ENCODE data around the gene NRXN3. TPM values are rescaled to one million over a fixed set of nuclear protein-coding genes. Genes with fewer than 3 reads are reported as not detected.

The NRXN3 gene
- total and polyA plus RNA-seq, 2 donors (not counting 1 experiment from before 2014, with no cell fraction given), result not detected

DNA sequence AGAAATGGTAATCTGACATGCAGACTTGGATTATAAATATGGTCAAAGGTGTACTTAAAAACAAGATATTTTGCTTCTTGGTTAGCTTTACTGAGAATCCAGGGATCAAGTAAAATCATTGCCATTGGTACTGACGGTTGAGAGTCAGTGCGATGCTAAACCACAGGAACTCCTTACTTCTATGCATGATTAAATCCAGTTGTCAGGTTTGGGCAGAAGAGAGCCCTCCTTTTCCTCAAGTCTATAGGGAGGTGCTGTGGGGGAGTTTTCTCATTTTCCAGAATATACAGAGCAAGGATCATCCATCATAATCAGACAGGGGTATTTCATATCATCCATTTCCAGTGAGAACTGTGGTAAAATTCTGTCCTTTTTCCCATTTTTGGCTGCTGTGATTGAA, 839.1 kb downstream of the NRXN3 start:
- H3K4me3 Mint-ChIP-seq, result no peak overlapping the region

DNA sequence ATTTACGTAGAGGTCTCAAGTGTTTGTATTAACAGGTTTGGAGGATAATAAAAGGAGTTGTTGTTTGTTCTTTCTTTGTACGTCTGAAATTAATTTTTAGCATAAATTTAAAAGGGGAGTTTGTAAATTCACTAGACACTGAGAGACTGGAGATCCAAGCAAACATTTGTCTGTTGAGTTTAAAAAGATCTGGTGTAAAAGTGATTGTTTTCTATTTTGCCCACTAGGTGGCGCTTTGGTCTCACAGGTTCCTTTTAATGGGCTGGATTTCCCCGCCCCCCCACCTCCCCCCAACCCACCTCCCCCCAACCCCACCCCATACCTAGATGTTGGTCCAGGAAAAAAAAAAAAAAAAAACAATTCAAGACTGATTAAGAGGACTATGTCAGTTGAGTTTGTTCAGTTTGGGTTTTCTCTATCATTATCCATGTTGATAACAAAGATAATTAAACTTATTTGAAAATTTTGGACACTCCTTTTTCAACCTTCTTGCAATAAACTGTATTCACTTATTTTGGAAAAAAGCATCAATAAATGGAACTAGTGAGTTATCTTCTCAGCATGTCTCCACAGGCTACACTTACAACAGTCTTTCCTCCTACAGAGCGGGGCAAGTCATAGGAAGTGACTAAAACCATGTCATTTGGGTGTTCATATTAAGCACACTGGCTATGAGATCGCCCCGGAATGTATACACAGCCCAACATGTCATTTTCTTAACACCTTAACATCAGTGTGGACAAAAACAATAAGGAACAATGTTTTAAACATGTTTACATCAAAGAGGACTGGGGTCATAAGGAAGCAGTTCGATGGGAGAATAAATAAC, 841.1 kb downstream of the NRXN3 start:
- Histone ChIP-seq H3K4me1 (ENCODE audit: control insufficient read depth in 2 of 2, insufficient read depth in 2 of 2, low read length in 2 of 2) (no peaks in the 10 kb centered on the region), H3K79me2 (ENCODE audit: control insufficient read depth, insufficient read depth, low read length) (no peaks in the 10 kb centered on the region), H2AFZ (ENCODE audit: insufficient read depth, low read depth, low read length, poor library complexity, severe bottlenecking) (no peak overlapping the region), H3K4me3 (ENCODE audit: control extremely low read depth in 1 of 5, extremely low read depth in 1 of 5, insufficient read depth in 1 of 5, low read depth in 2 of 5, low read length in 4 of 5) (no peak overlapping the region), H3K36me3 (replicated peaks in 1 of 2; ENCODE audit: control extremely low read depth in 1 of 2, control insufficient read depth in 1 of 2, extremely low read depth in 1 of 2, insufficient read depth in 2 of 2, low read length in 1 of 2) (no peaks in the 10 kb centered on the region), H3K9ac (ENCODE audit: low read length) (no peak overlapping the region), H3K27ac (ENCODE audit: low read length in 2 of 2) (no peak overlapping the region), H3K4me2 (replicated peaks; ENCODE audit: low read depth, low read length, poor library complexity, severe bottlenecking) (no peak overlapping the region), H3K27me3 (replicated peaks in 1 of 4; ENCODE audit: control extremely low read depth in 1 of 4, control insufficient read depth in 3 of 4, insufficient read depth in 4 of 4, low read length in 3 of 4) (no peaks in the 10 kb centered on the region), H3K9me3 (ENCODE audit: control extremely low read depth in 1 of 3, control insufficient read depth in 2 of 3, insufficient read depth in 1 of 3, low read length in 2 of 3) (no peaks in the 10 kb centered on the region), H4K20me1 (ENCODE audit: control insufficient read depth, insufficient read depth, low read length, poor library complexity, severe bottlenecking) (no peaks in the 10 kb centered on the region)
- intact Hi-C loops (cut with micrococcal nuclease), result no loop called here
- H3K4me3 Mint-ChIP-seq, result no peak overlapping the region
- no peak overlapping the region for H3K27ac Mint-ChIP-seq
- no peaks in the 10 kb centered on the region for H3K27me3 Mint-ChIP-seq
- DNase-seq (peak; percentile 7), ATAC-seq (ENCODE audit: low read depth) (no peak)
- no peaks in the 10 kb centered on the region for H3K9me3 Mint-ChIP-seq (ENCODE audit: insufficient read depth)
- 50% methylated on average over 2 of the region's 8 CpGs for WGBS (ENCODE audit: insufficient coverage)
- no peak for TF ChIP-seq EZH2 (IDR thresholded peaks at IDR 0.05; ENCODE audit: borderline replicate concordance, insufficient read depth, low read depth, low read length, poor library complexity, severe bottlenecking)
- TF ChIP-seq, protein P1, sequence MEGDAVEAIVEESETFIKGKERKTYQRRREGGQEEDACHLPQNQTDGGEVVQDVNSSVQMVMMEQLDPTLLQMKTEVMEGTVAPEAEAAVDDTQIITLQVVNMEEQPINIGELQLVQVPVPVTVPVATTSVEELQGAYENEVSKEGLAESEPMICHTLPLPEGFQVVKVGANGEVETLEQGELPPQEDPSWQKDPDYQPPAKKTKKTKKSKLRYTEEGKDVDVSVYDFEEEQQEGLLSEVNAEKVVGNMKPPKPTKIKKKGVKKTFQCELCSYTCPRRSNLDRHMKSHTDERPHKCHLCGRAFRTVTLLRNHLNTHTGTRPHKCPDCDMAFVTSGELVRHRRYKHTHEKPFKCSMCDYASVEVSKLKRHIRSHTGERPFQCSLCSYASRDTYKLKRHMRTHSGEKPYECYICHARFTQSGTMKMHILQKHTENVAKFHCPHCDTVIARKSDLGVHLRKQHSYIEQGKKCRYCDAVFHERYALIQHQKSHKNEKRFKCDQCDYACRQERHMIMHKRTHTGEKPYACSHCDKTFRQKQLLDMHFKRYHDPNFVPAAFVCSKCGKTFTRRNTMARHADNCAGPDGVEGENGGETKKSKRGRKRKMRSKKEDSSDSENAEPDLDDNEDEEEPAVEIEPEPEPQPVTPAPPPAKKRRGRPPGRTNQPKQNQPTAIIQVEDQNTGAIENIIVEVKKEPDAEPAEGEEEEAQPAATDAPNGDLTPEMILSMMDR (IDR thresholded peaks at IDR 0.05), result peak; percentile 57
- no peaks in the 10 kb centered on the region for H3K4me1 Mint-ChIP-seq
- POLR2A ChIA-PET, result no interaction called here
- CTCF ChIA-PET, result interaction anchor here (1.3 kb wide), 1 partner anchor 10 kb away, joined by 3 read pairs; no protein-coding TSS in a partner anchor

More for the DNA sequence above, 839.1 kb downstream of the NRXN3 start:
- no peaks in the 10 kb centered on the region for H4K20me1 ChIP-seq (ENCODE audit: control insufficient read depth, insufficient read depth, low read length, poor library complexity, severe bottlenecking)
- no CpG with 5 or more reads among the region's 2 CpGs for WGBS (ENCODE audit: insufficient coverage)
- H3K27me3 ChIP-seq (replicated peaks in 1 of 4; ENCODE audit: control extremely low read depth in 1 of 4, control insufficient read depth in 3 of 4, insufficient read depth in 4 of 4, low read length in 3 of 4), result no peaks in the 10 kb centered on the region
- ChIA-PET CTCF (no interaction called here), POLR2A (no interaction called here)
- no peak overlapping the region for H2AFZ ChIP-seq (ENCODE audit: insufficient read depth, low read depth, low read length, poor library complexity, severe bottlenecking)
- H3K79me2 ChIP-seq (ENCODE audit: control insufficient read depth, insufficient read depth, low read length), result no peaks in the 10 kb centered on the region
- no peak overlapping the region for H3K4me3 ChIP-seq (ENCODE audit: control extremely low read depth in 1 of 5, extremely low read depth in 1 of 5, insufficient read depth in 1 of 5, low read depth in 2 of 5, low read length in 4 of 5)
- ATAC-seq (ENCODE audit: low read depth) (no peak), DNase-seq (no peak)
- H3K27me3 Mint-ChIP-seq, result peaks cover 4% of the 10 kb centered on the region
- intact Hi-C loops (cut with micrococcal nuclease), result no loop called here
- no peaks in the 10 kb centered on the region for H3K4me1 Mint-ChIP-seq
- no peaks in the 10 kb centered on the region for H3K4me1 ChIP-seq (ENCODE audit: control insufficient read depth in 2 of 2, insufficient read depth in 2 of 2, low read length in 2 of 2)
- TF ChIP-seq EZH2 (IDR thresholded peaks at IDR 0.05; ENCODE audit: borderline replicate concordance, insufficient read depth, low read depth, low read length, poor library complexity, severe bottlenecking), result no peak
- TF ChIP-seq, protein P1 (IDR thresholded peaks at IDR 0.05), result no peak
- H3K27ac Mint-ChIP-seq, result no peak overlapping the region
- H3K36me3 ChIP-seq (replicated peaks in 1 of 2; ENCODE audit: control extremely low read depth in 1 of 2, control insufficient read depth in 1 of 2, extremely low read depth in 1 of 2, insufficient read depth in 2 of 2, low read length in 1 of 2), result no peaks in the 10 kb centered on the region
- H3K9ac ChIP-seq (ENCODE audit: low read length), result no peak overlapping the region
- H3K4me2 ChIP-seq (replicated peaks; ENCODE audit: low read depth, low read length, poor library complexity, severe bottlenecking), result no peak overlapping the region
- no peaks in the 10 kb centered on the region for H3K9me3 ChIP-seq (ENCODE audit: control extremely low read depth in 1 of 3, control insufficient read depth in 2 of 3, insufficient read depth in 1 of 3, low read length in 2 of 3)
- no peaks in the 10 kb centered on the region for H3K9me3 Mint-ChIP-seq (ENCODE audit: insufficient read depth)
- no peak overlapping the region for H3K27ac ChIP-seq (ENCODE audit: low read length in 2 of 2)
